Caco-2 (cell line): ENCODE results near the gene RFX2. TPM values are rescaled to one million over a fixed set of nuclear protein-coding genes. Genes with fewer than 3 reads are reported as not detected.
A peak's percentile ranks its signal among the peaks of the same experiment; 100 is the strongest.

Source experiments
- BruUV-seq: library from RNA; stranded (reverse); fragments of 400-500 nt; replicated peaks from 2 replicates; lab custom pipeline; 2021; lab: Mats Ljungman, UMichigan
- CTCF ChIA-PET: fragments of 300-600 bp; sonication (Branson Sonifier 250); formaldehyde crosslinking; loops from one replicate; lab custom pipeline; 2022; ENCODE audit warnings: antibody characterized with exemption; lab: Charles Lee
- POLR2A ChIA-PET: fragments of 300-600 bp; sonication (Branson Sonifier 250); formaldehyde crosslinking; loops from one replicate; lab custom pipeline; 2022; ENCODE audit warnings: antibody characterized with exemption; lab: Charles Lee
- DNase-seq, 2 experiments: peaks; one replicate each; pipeline versions ENCODE4 v3.0.0 to v3.0.0-alpha.2; 2020 to 2022
- H3K27me3 ChIP-seq: replicated peaks from 2 replicates; pipeline ENCODE4 v1.6.0; 2011; ENCODE audit warnings: low read length; ENCODE audit not compliant: control insufficient read depth, insufficient read depth
- H3K36me3 ChIP-seq: 2 replicates; pipeline ENCODE4 v1.5.1; 2011; ENCODE audit warnings: low read length; ENCODE audit not compliant: control insufficient read depth, insufficient read depth
- H3K4me1 ChIP-seq: fragments of 250-450 bp; sonication (Bioruptor Pico); 2 replicates; pipeline ENCODE4 v1.5.1; 2020; ENCODE audit warnings: mild to moderate bottlenecking
- H3K4me3 ChIP-seq: 2 replicates; pipeline ENCODE4 v1.5.1; 2011; ENCODE audit warnings: low read depth, mild to moderate bottlenecking, control low read depth, low read length
- H3K9me3 ChIP-seq: fragments of 250-450 bp; sonication (Bioruptor Pico); 2 replicates; pipeline ENCODE4 v1.5.1; 2020; ENCODE audit warnings: mild to moderate bottlenecking, moderate library complexity
- H3K27ac Mint-ChIP-seq: one replicate; pipeline ENCODE4 v1.8.0; 2022; ENCODE audit warnings: mixed read lengths; ENCODE audit not compliant: unreplicated experiment
- H3K27me3 Mint-ChIP-seq: one replicate; pipeline ENCODE4 v1.8.0; 2022; ENCODE audit warnings: mixed read lengths; ENCODE audit not compliant: insufficient read depth, unreplicated experiment
- H3K36me3 Mint-ChIP-seq: one replicate; pipeline ENCODE4 v1.8.0; 2022; ENCODE audit warnings: mild to moderate bottlenecking, mixed read lengths; ENCODE audit not compliant: insufficient read depth, unreplicated experiment
- H3K4me1 Mint-ChIP-seq: one replicate; pipeline ENCODE4 v1.8.0; 2022; ENCODE audit warnings: low read depth, mixed read lengths; ENCODE audit not compliant: unreplicated experiment
- H3K4me3 Mint-ChIP-seq: one replicate; pipeline ENCODE4 v1.8.0; 2022; ENCODE audit warnings: mild to moderate bottlenecking, moderate library complexity, mixed read lengths; ENCODE audit not compliant: unreplicated experiment
- H3K9me3 Mint-ChIP-seq: one replicate; pipeline ENCODE4 v1.8.0; 2022; ENCODE audit warnings: mixed read lengths; ENCODE audit not compliant: unreplicated experiment
- CTCF ChIP-seq, 2 experiments: fragments of 200-600 bp in 1 of 2; IDR thresholded peaks; 1 replicate in 1 of 2; 2 replicates in 1 of 2; pipeline versions ENCODE4 v1.5.1 to v1.8.0; 2011 to 2022; ENCODE audit warnings: antibody characterized with exemption in 1 of 2, control low read depth in 1 of 2, inconsistent platforms in 1 of 2, low read depth in 1 of 2, low read length in 1 of 2, mild to moderate bottlenecking in 1 of 2, moderate library complexity in 1 of 2; ENCODE audit not compliant: insufficient read depth in 1 of 2, severe bottlenecking in 1 of 2, unreplicated experiment in 1 of 2
- intact Hi-C: fragments of 100-400 bp; cut with micrococcal nuclease; formaldehyde crosslinking; loops from one replicate; pipeline ENCODE4 v1.10.0; 2022; ENCODE audit not compliant: unreplicated experiment
- total RNA-seq: library from RNA; stranded (reverse); gene quantifications from 2 replicates; pipeline ENCODE4 v1.2.3, GENCODE V29; 2022

RFX2 gene
- total RNA-seq, 1 experiment from 2014 or later: 9.3 TPM

GRCh38 chr19:6059988-6060599 is 50.2 kb downstream of the RFX2 start:
- no peak for DNase-seq
- no peaks in the 10 kb centered on the region for H3K27me3 ChIP-seq
- H3K9me3 Mint-ChIP-seq: no peaks in the 10 kb centered on the region
- no peak for TF ChIP-seq CTCF (IDR thresholded peaks at IDR 0.05; ENCODE audit: insufficient read depth in 1 of 2, low read depth in 1 of 2, low read length in 1 of 2, severe bottlenecking in 1 of 2, unreplicated experiment in 1 of 2)
- H3K4me1 ChIP-seq: peaks cover 43% of the 10 kb centered on the region
- POLR2A ChIA-PET: no interaction called here
- intact Hi-C loops: loop anchor here (5.0 kb wide), 1 partner anchor 52 kb away; the partner anchor contains the start of gene RFX2
- H3K27me3 Mint-ChIP-seq: no peaks in the 10 kb centered on the region
- BruUV-seq: no TSS peak
- no peaks in the 10 kb centered on the region; the same call in 1 of the 2 replicates for H3K9me3 ChIP-seq
- peaks cover 39% of the 10 kb centered on the region for H3K4me1 Mint-ChIP-seq
- H3K36me3 ChIP-seq: no peaks in the 10 kb centered on the region
- H3K27ac Mint-ChIP-seq: peak overlapping the region; percentile 8
- H3K36me3 Mint-ChIP-seq: no peaks in the 10 kb centered on the region
- no peak overlapping the region for H3K4me3 Mint-ChIP-seq
- CTCF ChIA-PET: no interaction called here
- H3K4me3 ChIP-seq: no peak overlapping the region

- POLR2A ChIA-PET: no interaction called here
- peaks cover 40% of the 10 kb centered on the region for H3K4me1 ChIP-seq
- intact Hi-C loops: loop anchor here (5.0 kb wide), 1 partner anchor 53 kb away; the partner anchor contains the start of gene RFX2
- no peaks in the 10 kb centered on the region for H3K36me3 Mint-ChIP-seq
- H3K27me3 ChIP-seq: no peaks in the 10 kb centered on the region
- CTCF ChIA-PET: no interaction called here
- H3K4me1 Mint-ChIP-seq: peaks cover 39% of the 10 kb centered on the region
- BruUV-seq: no TSS peak
- no peaks in the 10 kb centered on the region for H3K9me3 Mint-ChIP-seq
- no peaks in the 10 kb centered on the region for H3K36me3 ChIP-seq
- H3K4me3 Mint-ChIP-seq: no peak overlapping the region
- H3K27me3 Mint-ChIP-seq: no peaks in the 10 kb centered on the region
- no peak overlapping the region for H3K4me3 ChIP-seq
- no peak for DNase-seq
- TF ChIP-seq CTCF (IDR thresholded peaks at IDR 0.05; ENCODE audit: insufficient read depth in 1 of 2, low read depth in 1 of 2, low read length in 1 of 2, severe bottlenecking in 1 of 2, unreplicated experiment in 1 of 2): no peak
- H3K27ac Mint-ChIP-seq: no peak overlapping the region
- peaks cover 5% of the 10 kb centered on the region; the same call in 1 of the 2 replicates for H3K9me3 ChIP-seq
Observed at GRCh38 chr19:6059396-6059947, 50.8 kb downstream of the RFX2 start.

GRCh38 chr19:6058518-6059201 is 51.6 kb downstream of the RFX2 start:
- ChIA-PET CTCF (no interaction called here), POLR2A (no interaction called here)
- intact Hi-C loops: loop anchor here (5.0 kb wide), 1 partner anchor 54 kb away; the partner anchor contains the start of gene RFX2
- Mint-ChIP-seq H3K36me3 (no peaks in the 10 kb centered on the region), H3K4me3 (no peak overlapping the region), H3K27me3 (no peaks in the 10 kb centered on the region), H3K9me3 (no peaks in the 10 kb centered on the region), H3K27ac (peak overlapping the region; percentile 45), H3K4me1 (peaks cover 31% of the 10 kb centered on the region)
- Histone ChIP-seq H3K36me3 (no peaks in the 10 kb centered on the region), H3K27me3 (no peaks in the 10 kb centered on the region), H3K4me1 (peaks cover 33% of the 10 kb centered on the region), H3K4me3 (no peak overlapping the region), H3K9me3 (peaks cover 9% of the 10 kb centered on the region; the same call in 1 of the 2 replicates)
- BruUV-seq: no TSS peak
- no peak for DNase-seq
- TF ChIP-seq CTCF (IDR thresholded peaks at IDR 0.05; ENCODE audit: insufficient read depth in 1 of 2, low read depth in 1 of 2, low read length in 1 of 2, severe bottlenecking in 1 of 2, unreplicated experiment in 1 of 2): no peak
